Ishikawa (cell line): ENCODE measurements around the gene PREP.

Experiments used
- CREB1 ChIP-seq: IDR thresholded peaks from 2 replicates; pipeline ENCODE4 v1.6.1; 2012; ENCODE audit warnings: low read depth
- EGR1 ChIP-seq: IDR thresholded peaks from 2 replicates; pipeline ENCODE4 v1.6.1; 2012
- EP300 ChIP-seq: IDR thresholded peaks from 2 replicates; pipeline ENCODE4 v1.6.1; 2012; ENCODE audit warnings: borderline replicate concordance
- MAX ChIP-seq: IDR thresholded peaks from 2 replicates; pipeline ENCODE4 v1.6.1; 2012
- RAD21 ChIP-seq: IDR thresholded peaks from 2 replicates; pipeline ENCODE4 v1.6.1; 2012; ENCODE audit warnings: low read depth
- TAF1 ChIP-seq: IDR thresholded peaks from 2 replicates; pipeline ENCODE4 v1.6.1; 2012; ENCODE audit warnings: low read depth, mild to moderate bottlenecking

GRCh38 chr6:105346052-105346451, 56.8 kb downstream of the PREP start:
- TF ChIP-seq CREB1 (no peak), TAF1 (no peak), EP300 (no peak), EGR1 (no peak), MAX (no peak), RAD21 (no peak)
